H1 (cell line): ENCODE data around the gene DFFB. TPM values are rescaled to one million over a fixed set of nuclear protein-coding genes. Genes with fewer than 3 reads are reported as not detected.

Source experiments
- CTCF ChIA-PET: fragments of 300-600 bp; sonication (Branson Sonifier 250); formaldehyde crosslinking; loops from one replicate; lab custom pipeline; 2021; ENCODE audit not compliant: partially characterized antibody; lab: Charles Lee
- POLR2A ChIA-PET: fragments of 300-600 bp; sonication (Branson Sonifier 250); formaldehyde crosslinking; loops from one replicate; lab custom pipeline; 2021; ENCODE audit warnings: inconsistent platforms; ENCODE audit not compliant: partially characterized antibody; lab: Charles Lee
- DNase-seq, 2 experiments: peaks; one replicate each; pipeline versions ENCODE4 v3.0.0 to v3.0.0-alpha.2; 2010 to 2022; ENCODE audit warnings: low spot score in 2 of 2, low read depth in 1 of 2, mixed read lengths in 1 of 2
- FAIRE-seq: peaks from 2 replicates; lab custom pipeline; 2011; peaks lifted over from hg19 to GRCh38; lab: Jason Lieb, UNC
- H2AFZ ChIP-seq: 2 replicates; pipeline ENCODE4 v1.8.1; 2012; ENCODE audit warnings: low read length, inconsistent platforms
- H2AK5ac ChIP-seq: 2 replicates; pipeline ENCODE4 v1.6.1; 2013; ENCODE audit warnings: low read depth, low read length
- H2BK120ac ChIP-seq: replicated peaks from 2 replicates; pipeline ENCODE3; 2013; ENCODE audit warnings: low read depth, low read length, inconsistent platforms
- H2BK12ac ChIP-seq: 2 replicates; pipeline ENCODE4 v1.6.1; 2013; ENCODE audit warnings: low read depth, low read length
- H2BK15ac ChIP-seq: 2 replicates; pipeline ENCODE4 v1.6.1; 2013; ENCODE audit warnings: low read length
- H2BK20ac ChIP-seq: 2 replicates; pipeline ENCODE4 v1.6.1; 2013; ENCODE audit warnings: low read length
- H2BK5ac ChIP-seq: 2 replicates; pipeline ENCODE4 v1.6.1; 2013; ENCODE audit warnings: low read depth, low read length
- H3K14ac ChIP-seq: 2 replicates; pipeline ENCODE4 v1.6.1; 2013; ENCODE audit warnings: inconsistent platforms; ENCODE audit not compliant: insufficient read length
- H3K18ac ChIP-seq: 2 replicates; pipeline ENCODE4 v1.6.1; 2013; ENCODE audit warnings: low read length; ENCODE audit errors: extremely low read depth
- H3K23ac ChIP-seq: 2 replicates; pipeline ENCODE4 v1.6.1; 2013; ENCODE audit warnings: inconsistent platforms; ENCODE audit not compliant: insufficient read length
- H3K23me2 ChIP-seq: 2 replicates; pipeline ENCODE4 v1.6.1; 2013; ENCODE audit warnings: low read depth, low read length
- H3K27ac ChIP-seq: 2 replicates; pipeline ENCODE4 v1.6.1; 2011; ENCODE audit warnings: low read depth, low read length, inconsistent platforms
- H3K27me3 ChIP-seq, 4 experiments: replicated peaks in 1 of 4; 1 replicate in 1 of 4; 2 replicates in 3 of 4; pipeline versions ENCODE4 v1.6.1 to v1.8.1; 2011 to 2013; ENCODE audit warnings: low read length in 3 of 4, mild to moderate bottlenecking in 3 of 4, inconsistent platforms in 2 of 4, mixed read lengths in 2 of 4, moderate library complexity in 1 of 4; ENCODE audit not compliant: control insufficient read depth in 3 of 4, insufficient read depth in 3 of 4; ENCODE audit errors: extremely low read depth in 1 of 4
- H3K36me3 ChIP-seq, 4 experiments: 2 replicates each; pipeline versions ENCODE4 v1.6.1 to v1.8.1; 2011 to 2013; ENCODE audit warnings: mild to moderate bottlenecking in 4 of 4, low read length in 3 of 4, moderate library complexity in 2 of 4, control low read depth in 1 of 4, inconsistent platforms in 1 of 4; ENCODE audit not compliant: insufficient read depth in 4 of 4, control insufficient read depth in 2 of 4
- H3K4ac ChIP-seq: replicated peaks from 2 replicates; pipeline ENCODE3; 2013; ENCODE audit warnings: low read length, low read depth, mixed read lengths, inconsistent platforms; ENCODE audit not compliant: insufficient read length
- H3K4me1 ChIP-seq, 4 experiments: replicated peaks in 1 of 4; 1 replicate in 1 of 4; 2 replicates in 3 of 4; pipeline versions ENCODE4 v1.6.1 to v1.8.1; 2011 to 2013; ENCODE audit warnings: low read length in 3 of 4, inconsistent platforms in 2 of 4, mixed read lengths in 1 of 4; ENCODE audit not compliant: insufficient read depth in 4 of 4, control insufficient read depth in 3 of 4
- H3K4me2 ChIP-seq, 2 experiments: 2 replicates each; pipeline versions ENCODE4 v1.6.1 to v1.8.1; 2011 to 2013; ENCODE audit warnings: low read depth in 2 of 2, low read length in 2 of 2, control low read depth in 1 of 2, inconsistent platforms in 1 of 2, mild to moderate bottlenecking in 1 of 2; ENCODE audit not compliant: insufficient read depth in 1 of 2
- H3K4me3 ChIP-seq, 4 experiments: fragments of 200-600, 300-600 bp in 1 of 4; sonication (generic), shearing (Covaris generic), sonication (Bioruptor Twin) in 1 of 4; 2 replicates each; pipeline versions ENCODE4 v1.5.1 to v1.8.1; 2011 to 2016; ENCODE audit warnings: low read length in 4 of 4, low read depth in 3 of 4, control low read depth in 2 of 4, inconsistent platforms in 2 of 4, mild to moderate bottlenecking in 2 of 4, mixed read lengths in 1 of 4, moderate library complexity in 1 of 4; ENCODE audit not compliant: insufficient read depth in 2 of 4; ENCODE audit errors: extremely low read depth in 1 of 4
- H3K56ac ChIP-seq: replicated peaks from 2 replicates; pipeline ENCODE3; 2013; ENCODE audit warnings: low read depth, mild to moderate bottlenecking, mixed read lengths, low read length, inconsistent platforms; ENCODE audit not compliant: insufficient read length
- H3K79me1 ChIP-seq: 2 replicates; pipeline ENCODE4 v1.6.1; 2013; ENCODE audit warnings: low read depth, low read length, control low read depth
- H3K79me2 ChIP-seq, 2 experiments: 2 replicates each; pipeline versions ENCODE4 v1.6.1 to v1.8.1; 2012 to 2013; ENCODE audit warnings: low read length in 2 of 2, mild to moderate bottlenecking in 2 of 2, inconsistent platforms in 1 of 2; ENCODE audit not compliant: insufficient read depth in 2 of 2, control insufficient read depth in 1 of 2
- H3K9ac ChIP-seq, 4 experiments: replicated peaks in 1 of 4; 1 replicate in 1 of 4; 2 replicates in 3 of 4; pipeline versions ENCODE4 v1.6.1 to v1.8.1; 2011 to 2013; ENCODE audit warnings: low read depth in 3 of 4, low read length in 3 of 4, control low read depth in 2 of 4, mild to moderate bottlenecking in 2 of 4, moderate library complexity in 2 of 4, inconsistent platforms in 1 of 4; ENCODE audit errors: extremely low read depth in 1 of 4
- H3K9me3 ChIP-seq, 2 experiments: 2 replicates each; pipeline versions ENCODE4 v1.6.1 to v1.8.1; 2012 to 2013; ENCODE audit warnings: mild to moderate bottlenecking in 2 of 2, moderate library complexity in 2 of 2, control low read depth in 1 of 2, inconsistent platforms in 1 of 2, low read depth in 1 of 2, low read length in 1 of 2, mixed read lengths in 1 of 2; ENCODE audit not compliant: insufficient read depth in 2 of 2
- H4K20me1 ChIP-seq, 2 experiments: replicated peaks in 1 of 2; 2 replicates each; pipeline versions ENCODE3 to v1.8.1; 2011 to 2013; ENCODE audit warnings: inconsistent platforms in 2 of 2, low read length in 2 of 2, mild to moderate bottlenecking in 1 of 2; ENCODE audit not compliant: insufficient read depth in 2 of 2, control insufficient read depth in 1 of 2
- H4K5ac ChIP-seq: 2 replicates; pipeline ENCODE4 v1.6.1; 2013; ENCODE audit warnings: low read length, low read depth, mixed read lengths, inconsistent platforms; ENCODE audit not compliant: insufficient read length
- H4K8ac ChIP-seq: 2 replicates; pipeline ENCODE4 v1.8.0; 2013; ENCODE audit warnings: mild to moderate bottlenecking, moderate library complexity, low read length, inconsistent platforms; ENCODE audit not compliant: insufficient read depth; ENCODE audit errors: extremely low read depth
- H4K91ac ChIP-seq: replicated peaks from 2 replicates; pipeline ENCODE3; 2013; ENCODE audit warnings: low read length, mixed read lengths, inconsistent platforms; ENCODE audit not compliant: insufficient read length
- CHD1 ChIP-seq: IDR thresholded peaks from 2 replicates; pipeline ENCODE4 v1.6.1; 2012; ENCODE audit warnings: low read depth, low read length, improper control_type of control experiment
- CHD2 ChIP-seq: IDR thresholded peaks from 2 replicates; pipeline ENCODE4 v1.6.1; 2012; ENCODE audit warnings: low read length, improper control_type of control experiment
- EGR1 ChIP-seq: IDR thresholded peaks from 2 replicates; pipeline ENCODE4 v1.6.1; 2011; ENCODE audit warnings: low read depth, low read length, borderline replicate concordance
- KDM1A ChIP-seq: fragments of 200-600, 300-600 bp; sonication (generic); IDR thresholded peaks from 2 replicates; pipeline ENCODE4 v1.7.1; 2016; ENCODE audit warnings: mild to moderate bottlenecking, low read length, borderline replicate concordance
- NRF1 ChIP-seq: IDR thresholded peaks from 2 replicates; pipeline ENCODE4 v1.6.1; 2011; ENCODE audit warnings: mild to moderate bottlenecking, low read depth, low read length, improper control_type of control experiment
- SAP30 ChIP-seq: fragments of 300-600 bp; sonication (generic); IDR thresholded peaks from 2 replicates; pipeline ENCODE4 v1.7.1; 2012; ENCODE audit warnings: low read length, moderate library complexity, mild to moderate bottlenecking, inconsistent platforms; ENCODE audit not compliant: insufficient read depth, insufficient replicate concordance
- SIN3A ChIP-seq, 2 experiments: IDR thresholded peaks in 1 of 2; conservative IDR thresholded peaks in 1 of 2; 2 replicates each; pipeline ENCODE4 v1.6.1; 2011 to 2012; ENCODE audit warnings: low read length in 2 of 2, improper control_type of control experiment in 1 of 2, low read depth in 1 of 2, mild to moderate bottlenecking in 1 of 2
- SIRT6 ChIP-seq: IDR thresholded peaks from one replicate; pipeline ENCODE4 v1.7.1; 2012; ENCODE audit warnings: low read length, inconsistent platforms
- SP2 ChIP-seq: IDR thresholded peaks from 2 replicates; pipeline ENCODE4 v1.6.1; 2012; ENCODE audit warnings: mild to moderate bottlenecking, low read length, inconsistent platforms
- SP4 ChIP-seq: IDR thresholded peaks from 2 replicates; pipeline ENCODE4 v1.6.1; 2012; ENCODE audit warnings: low read length, inconsistent platforms
- TAF7 ChIP-seq: optimal IDR thresholded peaks from 2 replicates; pipeline ENCODE3; 2011; ENCODE audit warnings: low read depth, mild to moderate bottlenecking, inconsistent platforms, low read length, moderate library complexity, borderline replicate concordance
- TBP ChIP-seq: IDR thresholded peaks from 2 replicates; pipeline ENCODE4 v1.6.1; 2011; ENCODE audit warnings: low read depth, low read length, improper control_type of control experiment
- WGBS, 2 experiments: shearing (Covaris generic) in 1 of 2; methylation state at CpG; one replicate each; pipeline versions ENCODE4 v1.1.6 to v1.1.7; 2013 to 2015; ENCODE audit warnings: low lambda C conversion rate in 2 of 2, mixed read lengths in 2 of 2, inconsistent platforms in 1 of 2, low coverage in 1 of 2, missing lambda C conversion rate in 1 of 2; ENCODE audit not compliant: insufficient replicate concordance in 2 of 2, insufficient coverage in 1 of 2, insufficient read length in 1 of 2; ENCODE audit errors: extremely low coverage in 1 of 2, missing lambda C conversion rate in 1 of 2; 5-methylcytosine and 5-hydroxymethylcytosine counted together
- polyA plus RNA-seq, 7 experiments: library from polyadenylated mRNA; depleted of rRNA in 3 of 7; stranded (reverse) in 5 of 7; unstranded in 2 of 7; fragments of >200 nt in 5 of 7; fragments of 200-250 nt in 2 of 7; gene quantifications; 1 replicate in 5 of 7; 2 replicates in 1 of 7; 4 replicates in 1 of 7; pipeline versions ENCODE4 v1.2.1 to v1.2.3, GENCODE V29; 2011 to 2013; ENCODE audit warnings: missing spikeins in 2 of 7, mixed read lengths in 2 of 7
- total RNA-seq: library from RNA; stranded (reverse); fragmentation: NEBNext Ultra II Directional; extraction: Animal tissue kit (Norgen Biotek cat#: 25700); gene quantifications from 2 replicates; pipeline ENCODE4 v1.2.1, GENCODE V29; 2021
- TF ChIP-seq, protein P1 (sequence below): IDR thresholded peaks from 2 replicates; pipeline ENCODE4 v1.6.1; 2012; ENCODE audit warnings: low read length, inconsistent platforms

DFFB gene
- total and polyA plus RNA-seq, 2 of the 8 experiments (the other 6 are each of a cell fraction or from before 2014, with no cell fraction given): 8.6 to 11.9 TPM

DNA sequence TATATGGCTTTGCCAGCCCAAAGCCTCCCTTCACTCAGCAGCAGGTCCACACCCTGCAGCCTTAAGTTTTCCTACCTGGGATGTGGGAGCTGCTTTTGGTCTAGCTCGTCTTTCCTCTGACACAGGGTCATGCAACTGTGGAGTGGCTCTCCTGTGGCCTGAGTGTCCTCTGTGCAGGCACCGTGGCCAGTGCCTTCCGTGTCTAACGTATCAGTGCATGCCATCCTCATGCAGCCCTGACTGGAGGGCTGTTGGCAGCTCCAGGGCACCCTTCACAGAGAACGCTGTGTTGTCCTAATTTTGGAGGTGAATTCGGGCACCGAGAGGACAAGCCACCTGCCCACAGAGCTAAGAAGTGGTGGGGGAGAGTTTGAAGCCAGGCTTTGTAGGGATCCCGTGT, 68.5 kb downstream of the DFFB start:
- no peak overlapping the region for H3K56ac ChIP-seq
- H3K4me1 ChIP-seq: peaks cover 0 to 3% (median 0%) of the 10 kb centered on the region in 4 experiments; a peak in 1 of 7 replicates
- no peak overlapping the region for H3K14ac ChIP-seq
- H3K4me3 ChIP-seq: no peak overlapping the region
- H3K9me3 ChIP-seq: peaks cover 0 to 4% of the 10 kb centered on the region in 2 experiments; a peak in 1 of 4 replicates
- 89% methylated on average over 7 of the region's 8 CpGs; no CpG with 5 or more reads in 1 of the 2 experiments for WGBS, 2 experiments
- H3K9ac ChIP-seq: no peak overlapping the region
- H3K4ac ChIP-seq: no peak overlapping the region
- H2BK20ac ChIP-seq: no peak overlapping the region
- no peak overlapping the region for H2AFZ ChIP-seq
- no peak overlapping the region for H3K4me2 ChIP-seq
- no peak overlapping the region for H2BK15ac ChIP-seq
- H4K8ac ChIP-seq: no peak overlapping the region; the same call in 1 of the 2 replicates
- no peak overlapping the region for H2BK12ac ChIP-seq
- no peak for FAIRE-seq
- H2BK120ac ChIP-seq: no peak overlapping the region
- H4K20me1 ChIP-seq: peaks cover 0 to 12% of the 10 kb centered on the region in 2 experiments
- no peak overlapping the region for H3K23ac ChIP-seq
- H3K79me2 ChIP-seq: no peaks in the 10 kb centered on the region
- ChIA-PET CTCF (interaction anchor here (0.5 kb wide), 1 partner anchor 1921 kb away, joined by 4 read pairs; no protein-coding TSS in a partner anchor), POLR2A (no interaction called here)
- no peak overlapping the region for H2BK5ac ChIP-seq
- H3K27me3 ChIP-seq: peaks cover 0 to 8% (median 0%) of the 10 kb centered on the region in 4 experiments; a peak in 1 of 7 replicates
- H3K27ac ChIP-seq: no peak overlapping the region
- H2AK5ac ChIP-seq: no peak overlapping the region
- H3K18ac ChIP-seq: no peak overlapping the region
- DNase-seq: no peak
- no peaks in the 10 kb centered on the region; a peak in 1 of 8 replicates for H3K36me3 ChIP-seq
- H4K5ac ChIP-seq: no peak overlapping the region
- no peak overlapping the region for H4K91ac ChIP-seq
- H3K79me1 ChIP-seq: peaks cover 4% of the 10 kb centered on the region; the same call in 1 of the 2 replicates
- H3K23me2 ChIP-seq: peaks cover 16% of the 10 kb centered on the region; the same call in 1 of the 2 replicates
- TF ChIP-seq TBP (no peak), SP4 (no peak), TAF7 (no peak), CHD1 (no peak), SAP30 (no peak), SIRT6 (no peak), NRF1 (no peak), SP2 (no peak), SIN3A (conservative IDR thresholded peaks at IDR 0.05 in 1 of 2, IDR thresholded peaks at IDR 0.05 in 1 of 2; ENCODE audit: low read depth in 1 of 2, low read length in 2 of 2) (no peak), EGR1 (no peak), CHD2 (no peak), KDM1A (no peak)
- TF ChIP-seq, protein P1, sequence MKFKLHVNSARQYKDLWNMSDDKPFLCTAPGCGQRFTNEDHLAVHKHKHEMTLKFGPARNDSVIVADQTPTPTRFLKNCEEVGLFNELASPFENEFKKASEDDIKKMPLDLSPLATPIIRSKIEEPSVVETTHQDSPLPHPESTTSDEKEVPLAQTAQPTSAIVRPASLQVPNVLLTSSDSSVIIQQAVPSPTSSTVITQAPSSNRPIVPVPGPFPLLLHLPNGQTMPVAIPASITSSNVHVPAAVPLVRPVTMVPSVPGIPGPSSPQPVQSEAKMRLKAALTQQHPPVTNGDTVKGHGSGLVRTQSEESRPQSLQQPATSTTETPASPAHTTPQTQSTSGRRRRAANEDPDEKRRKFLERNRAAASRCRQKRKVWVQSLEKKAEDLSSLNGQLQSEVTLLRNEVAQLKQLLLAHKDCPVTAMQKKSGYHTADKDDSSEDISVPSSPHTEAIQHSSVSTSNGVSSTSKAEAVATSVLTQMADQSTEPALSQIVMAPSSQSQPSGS: no peak
